Measurements from ENCODE around the gene YWHAB.

DNA sequence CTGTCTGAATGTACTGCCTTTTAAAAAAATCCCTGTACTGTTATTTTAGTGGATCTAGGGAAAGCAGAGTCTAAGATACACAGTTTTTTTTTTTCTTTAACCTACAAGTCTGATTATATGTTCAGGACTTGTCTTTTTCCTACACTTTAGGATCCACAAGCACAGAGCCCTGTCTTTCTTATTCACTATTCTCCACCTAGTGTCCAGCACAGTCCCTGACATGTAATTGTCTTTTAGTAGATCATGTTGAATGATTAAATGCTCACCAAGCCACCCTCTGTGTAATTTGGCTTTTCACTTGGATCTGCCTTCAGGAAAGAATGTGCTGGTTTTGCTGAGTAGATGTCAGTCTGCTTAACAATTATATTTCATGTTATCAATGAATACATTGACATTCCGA is 35.8 kb upstream of the YWHAB start:
- TF ChIP-seq EZH2 (IDR thresholded peaks at IDR 0.05; ENCODE audit: borderline replicate concordance, insufficient read depth, low read depth, low read length, poor library complexity, severe bottlenecking), result no peak
- TF ChIP-seq, protein P1, sequence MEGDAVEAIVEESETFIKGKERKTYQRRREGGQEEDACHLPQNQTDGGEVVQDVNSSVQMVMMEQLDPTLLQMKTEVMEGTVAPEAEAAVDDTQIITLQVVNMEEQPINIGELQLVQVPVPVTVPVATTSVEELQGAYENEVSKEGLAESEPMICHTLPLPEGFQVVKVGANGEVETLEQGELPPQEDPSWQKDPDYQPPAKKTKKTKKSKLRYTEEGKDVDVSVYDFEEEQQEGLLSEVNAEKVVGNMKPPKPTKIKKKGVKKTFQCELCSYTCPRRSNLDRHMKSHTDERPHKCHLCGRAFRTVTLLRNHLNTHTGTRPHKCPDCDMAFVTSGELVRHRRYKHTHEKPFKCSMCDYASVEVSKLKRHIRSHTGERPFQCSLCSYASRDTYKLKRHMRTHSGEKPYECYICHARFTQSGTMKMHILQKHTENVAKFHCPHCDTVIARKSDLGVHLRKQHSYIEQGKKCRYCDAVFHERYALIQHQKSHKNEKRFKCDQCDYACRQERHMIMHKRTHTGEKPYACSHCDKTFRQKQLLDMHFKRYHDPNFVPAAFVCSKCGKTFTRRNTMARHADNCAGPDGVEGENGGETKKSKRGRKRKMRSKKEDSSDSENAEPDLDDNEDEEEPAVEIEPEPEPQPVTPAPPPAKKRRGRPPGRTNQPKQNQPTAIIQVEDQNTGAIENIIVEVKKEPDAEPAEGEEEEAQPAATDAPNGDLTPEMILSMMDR (IDR thresholded peaks at IDR 0.05), result no peak

Data from B cell (primary cell).